NCI-H82 treated with DMSO at 0.1 percent for 48 hours (cell line): ENCODE data around the gene INSYN2A.

ENCODE experiments used
- DNase-seq: peaks from one replicate; lab custom pipeline; 2025; ENCODE audit not compliant: unreplicated experiment; lab: John Stamatoyannopoulos, UW

The INSYN2A gene

GRCh38 chr10:127196282-127197153, at the start of gene INSYN2A:
INSYN2A (minus strand) TSS chr10:127196591; CDS start chr10:127176395, 20,196 bp downstream.
- no peak for DNase-seq

GRCh38 chr10:127245456-127245855, 49.1 kb upstream of the INSYN2A start:
- no peak for DNase-seq

- peak; percentile 54 for DNase-seq
These were observed 47.3 kb upstream of the INSYN2A start for GRCh38 chr10:127243490-127244272.

DNA sequence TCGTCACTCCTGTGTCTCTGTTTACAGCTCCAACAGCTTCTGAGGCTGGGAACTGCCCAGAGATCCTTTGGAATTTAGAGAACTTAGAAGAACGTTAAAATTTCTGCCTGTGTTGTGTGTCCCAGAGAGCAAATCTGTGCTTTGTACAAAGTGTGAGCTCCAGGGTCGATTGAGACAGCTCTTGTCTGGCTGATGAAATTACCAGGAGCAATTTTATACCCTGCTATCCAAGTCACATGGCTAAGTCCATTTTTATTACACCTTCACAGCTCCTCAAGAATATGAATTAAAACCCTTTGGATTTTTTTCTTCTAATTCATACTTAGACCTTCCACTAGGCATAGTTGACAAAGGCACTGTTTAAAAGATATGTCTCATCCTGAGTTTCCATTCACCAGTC, 46.5 kb upstream of the INSYN2A start:
- no peak for DNase-seq

GRCh38 chr10:127236266-127236665, 39.9 kb upstream of the INSYN2A start:
- no peak for DNase-seq

GRCh38 chr10:127234306-127234800, 38.0 kb upstream of the INSYN2A start:
- DNase-seq, result no peak

GRCh38 chr10:127228195-127228787, 31.9 kb upstream of the INSYN2A start:
- DNase-seq, result no peak

- DNase-seq, result no peak
These were observed 31.3 kb upstream of the INSYN2A start for GRCh38 chr10:127227663-127228062.

DNA sequence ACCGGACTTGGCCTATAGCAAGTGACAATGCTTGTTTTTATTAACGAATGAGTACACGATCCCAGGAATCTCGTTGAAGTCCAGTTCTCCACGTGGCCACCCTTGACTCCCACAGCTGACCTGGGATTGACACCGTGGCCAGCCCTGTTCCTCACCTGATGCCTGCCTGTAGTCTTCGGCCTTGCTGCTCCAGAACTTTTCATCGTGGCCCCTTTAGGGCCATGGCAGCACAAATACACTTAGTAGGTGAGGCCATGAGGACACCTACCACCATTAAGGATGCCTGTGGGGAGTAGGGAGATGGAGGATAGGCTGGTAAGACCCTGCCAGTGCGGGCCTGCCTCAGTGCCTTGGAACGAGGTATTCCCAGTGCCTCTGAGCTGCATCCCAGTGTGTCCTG, 30.6 kb upstream of the INSYN2A start:
- no peak for DNase-seq

DNA sequence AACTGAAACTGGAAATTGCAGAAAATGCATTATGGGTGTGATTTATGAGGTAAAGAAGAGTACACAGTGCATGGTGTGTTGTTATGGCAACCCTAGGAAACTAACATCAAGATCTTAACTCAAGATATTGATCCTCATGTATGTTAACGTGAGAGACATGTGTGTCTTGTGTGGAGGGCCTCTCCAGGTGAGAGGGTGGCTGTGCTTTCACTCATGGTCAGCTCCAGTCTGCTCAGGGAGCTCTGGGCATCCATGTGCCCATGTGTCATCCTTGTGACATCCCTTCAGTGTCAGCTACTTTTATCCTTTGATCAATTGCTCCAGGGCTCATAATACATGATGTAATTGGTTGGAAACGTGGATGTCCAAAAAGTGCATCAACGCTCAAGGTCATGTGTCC, 24.9 kb upstream of the INSYN2A start:
- DNase-seq, result no peak

DNA sequence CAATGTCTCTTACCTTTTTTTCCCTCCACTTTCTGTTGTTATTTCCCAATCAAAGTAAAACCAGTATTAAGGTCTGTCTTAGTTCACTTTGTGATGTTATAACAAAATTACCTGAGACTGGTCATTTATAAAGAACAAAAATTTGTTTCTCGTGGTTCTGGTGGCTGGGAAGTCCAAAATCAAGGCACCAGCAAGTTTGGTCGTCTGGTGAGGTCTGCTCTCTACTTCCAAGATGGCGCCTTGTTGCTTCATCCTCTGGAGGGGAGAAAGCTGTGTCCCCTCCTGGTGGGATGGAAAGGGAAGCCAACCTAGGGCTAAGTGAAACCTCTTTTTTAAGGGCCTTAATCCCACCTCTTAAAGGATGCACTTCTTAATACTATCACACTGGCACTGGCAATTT, 22.3 kb upstream of the INSYN2A start:
- DNase-seq, result no peak

DNA sequence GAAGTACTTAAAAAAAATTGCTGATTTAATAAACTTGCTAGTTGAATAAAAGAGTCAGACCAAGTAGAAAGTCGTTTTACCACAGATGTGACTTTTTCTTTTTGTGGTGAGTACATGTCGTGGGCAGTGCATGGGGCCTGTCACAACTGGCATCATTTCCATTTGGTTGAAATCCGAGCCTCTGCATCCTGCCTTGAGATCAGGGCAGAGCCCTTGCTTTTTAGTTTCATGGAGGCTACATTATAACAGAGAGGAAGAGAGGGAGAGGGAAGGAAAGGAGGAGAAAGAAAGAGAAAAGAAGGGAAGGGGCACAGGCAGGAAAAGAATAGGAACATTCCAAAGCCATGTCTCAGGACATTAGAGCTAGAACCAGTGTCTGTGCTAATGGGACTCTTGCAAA, 20.4 kb upstream of the INSYN2A start:
- no peak for DNase-seq

DNA sequence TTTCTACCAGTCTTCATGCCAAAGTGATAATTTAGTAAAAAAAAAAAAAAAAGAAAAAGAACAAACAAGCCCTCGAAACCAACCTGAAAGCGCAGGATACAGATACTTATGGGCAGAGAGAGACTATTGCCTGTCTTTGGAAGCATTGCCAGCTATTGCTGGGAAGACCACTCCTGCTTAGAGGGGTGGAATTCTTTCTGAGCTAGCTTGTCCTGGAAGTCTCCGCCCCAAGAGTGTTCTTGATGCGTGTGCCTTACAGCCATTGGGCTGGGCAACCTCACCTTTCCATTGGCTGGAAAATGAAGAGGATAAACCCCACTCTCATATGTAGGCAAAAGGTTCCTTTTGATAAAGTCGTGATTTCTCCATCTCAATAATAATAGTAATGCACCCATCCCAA, 19.9 kb upstream of the INSYN2A start:
- DNase-seq, result no peak

- DNase-seq, result no peak
These were observed 19.5 kb upstream of the INSYN2A start for GRCh38 chr10:127215866-127216265.

DNA sequence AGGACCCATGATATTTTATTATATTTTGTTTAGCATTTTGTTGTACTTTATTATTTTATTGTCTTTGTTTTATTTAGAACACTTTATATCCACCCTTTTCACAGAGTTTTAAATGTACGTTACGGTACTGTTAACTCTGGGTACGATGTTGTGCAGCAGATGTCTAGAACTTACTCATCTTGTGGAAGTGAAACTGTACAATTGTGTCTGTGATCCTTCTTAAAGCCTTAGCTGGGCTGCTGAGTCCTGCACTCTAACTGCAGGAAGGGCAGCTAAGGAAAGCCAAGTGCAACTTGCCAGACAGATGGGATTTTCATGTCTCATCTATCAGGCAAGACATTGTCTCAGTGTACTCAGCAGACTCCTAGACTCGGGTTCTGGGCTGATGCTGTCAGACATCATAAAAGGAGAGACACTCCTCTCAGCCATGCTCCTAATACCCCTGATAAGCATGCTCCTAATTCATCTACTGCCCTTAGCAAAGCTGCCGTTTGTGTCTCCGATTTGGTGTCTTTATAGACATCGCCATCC, 14.6 kb upstream of the INSYN2A start:
- DNase-seq, result no peak

GRCh38 chr10:127207081-127207480, 10.7 kb upstream of the INSYN2A start:
- DNase-seq, result no peak

DNA sequence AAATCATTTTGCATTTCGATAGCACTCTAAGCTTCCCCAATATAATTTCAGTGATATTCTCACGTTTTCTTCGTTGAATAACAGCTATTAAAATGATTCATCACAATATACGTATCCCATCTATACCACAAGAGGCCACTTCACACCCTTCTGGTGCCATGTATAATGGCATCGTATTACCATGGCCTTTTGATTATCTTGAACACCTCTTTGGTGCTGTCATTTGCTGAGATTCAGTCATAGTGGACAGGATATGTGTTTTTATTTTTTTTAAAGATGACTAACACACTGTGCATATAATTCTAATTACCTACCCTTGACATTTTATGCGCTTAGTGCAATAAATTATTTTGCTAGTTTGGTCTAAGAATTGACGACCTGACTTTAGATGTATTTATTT, 6.7 kb upstream of the INSYN2A start:
- no peak for DNase-seq

DNA sequence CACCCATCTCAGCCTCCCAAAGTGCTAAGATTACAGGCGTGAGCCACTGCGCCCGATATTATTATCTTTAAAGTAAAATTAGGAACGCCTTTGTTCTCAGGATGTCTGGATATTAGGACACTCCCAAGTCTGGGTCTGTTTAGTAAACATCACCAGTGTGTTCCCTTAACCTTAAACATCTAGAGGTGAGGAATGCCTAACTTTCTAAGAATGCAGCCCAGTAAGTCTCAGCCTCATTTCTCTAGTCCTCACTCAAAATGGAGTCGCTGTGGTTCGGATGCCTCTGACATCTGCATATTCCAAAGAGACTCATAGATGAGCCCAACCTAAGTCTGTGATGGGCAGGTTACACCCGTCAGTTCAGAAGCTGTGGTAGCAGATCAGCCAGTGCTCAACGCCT, 4.3 kb upstream of the INSYN2A start:
- DNase-seq, result no peak

DNA sequence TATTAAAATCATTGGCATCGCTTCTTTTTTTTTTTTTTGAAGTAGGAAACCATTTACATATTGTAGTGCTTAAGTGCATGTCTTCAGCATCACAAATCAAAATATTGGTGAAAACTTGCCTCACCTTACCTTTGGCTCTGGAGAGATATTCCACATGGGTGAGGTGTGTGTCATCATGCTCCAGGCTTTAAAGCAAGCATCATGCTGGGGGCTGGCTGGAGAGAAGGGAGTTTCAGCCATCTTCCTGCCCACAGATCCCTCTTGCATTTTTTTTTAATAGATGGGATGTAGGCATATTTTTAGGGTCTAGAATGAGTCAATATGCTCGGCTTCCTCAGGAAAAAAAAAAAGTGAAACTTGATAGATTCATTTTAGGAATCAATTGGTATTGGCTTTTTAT, 2.3 kb upstream of the INSYN2A start:
- DNase-seq, result no peak

DNA sequence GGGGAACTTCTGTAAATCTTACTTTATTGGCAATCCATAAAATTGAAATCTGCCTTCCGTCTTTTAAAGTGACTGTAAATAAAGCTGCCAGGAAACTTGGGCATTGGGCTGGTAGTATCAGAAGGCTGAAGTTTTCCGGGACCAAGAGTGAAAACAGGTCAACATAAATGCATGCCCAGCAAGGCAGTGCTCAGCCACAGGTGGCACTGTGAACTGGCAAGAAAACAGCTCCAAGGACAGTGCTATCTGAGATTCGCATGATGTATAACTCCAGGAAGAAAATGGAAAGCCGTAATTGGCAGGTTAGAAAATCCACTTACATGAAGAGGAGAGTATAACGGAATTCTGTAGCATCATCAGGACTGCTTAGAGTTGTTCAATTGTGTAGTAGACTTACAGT, 1.9 kb upstream of the INSYN2A start:
- no peak for DNase-seq

DNA sequence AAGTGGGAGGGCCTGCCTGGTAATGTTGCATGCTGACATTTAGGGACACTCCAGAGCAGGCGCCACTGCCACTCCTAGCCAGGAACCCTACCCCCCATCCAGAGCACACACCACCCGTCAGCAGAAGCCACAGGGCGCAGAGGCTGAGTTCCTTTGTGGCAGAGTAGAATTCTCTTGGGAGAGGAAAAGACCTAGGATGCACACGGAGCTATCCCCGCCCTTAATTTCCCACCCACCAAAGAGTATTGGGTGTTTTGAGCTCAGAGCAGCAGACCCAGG, 702 bp upstream of the INSYN2A start:
- no peak for DNase-seq
